Smooth muscle cell (in vitro differentiated cells): ENCODE results near the gene RYR2. TPM values are rescaled to one million over a fixed set of nuclear protein-coding genes. Genes with fewer than 3 reads are reported as not detected.

ENCODE experiments used
- DNase-seq: peaks from one replicate; lab custom pipeline; 2025; ENCODE audit not compliant: unreplicated experiment; lab: John Stamatoyannopoulos, UW
- H2AFZ ChIP-seq: fragments of 200-600 bp; sonication (generic); 2 replicates; pipeline ENCODE4 v1.6.0; 2016; ENCODE audit warnings: antibody characterized with exemption, low read depth, mild to moderate bottlenecking
- H3F3A ChIP-seq: fragments of 200-600 bp; sonication (generic); 2 replicates; pipeline ENCODE4 v1.6.0; 2017; ENCODE audit warnings: antibody characterized with exemption, low read depth
- H3K27ac ChIP-seq: fragments of 200-600 bp; sonication (generic); 2 replicates; pipeline ENCODE4 v1.5.1; 2016; ENCODE audit warnings: low read depth, mild to moderate bottlenecking
- H3K27me3 ChIP-seq: fragments of 200-600 bp; sonication (generic); 2 replicates; pipeline ENCODE4 v1.6.1; 2016; ENCODE audit warnings: low read depth, mild to moderate bottlenecking
- H3K36me3 ChIP-seq: fragments of 200-600 bp; sonication (generic); 2 replicates; pipeline ENCODE4 v1.5.1; 2016; ENCODE audit warnings: low read depth
- H3K4me1 ChIP-seq: fragments of 200-600 bp; sonication (generic); 2 replicates; pipeline ENCODE4 v1.5.1; 2016; ENCODE audit warnings: low read depth
- H3K4me2 ChIP-seq: fragments of 200-600 bp; sonication (generic); 2 replicates; pipeline ENCODE4 v1.6.0; 2016; ENCODE audit warnings: mild to moderate bottlenecking
- H3K4me3 ChIP-seq: fragments of 200-600 bp; sonication (generic); 2 replicates; pipeline ENCODE4 v1.5.1; 2016; ENCODE audit warnings: mild to moderate bottlenecking
- H3K79me2 ChIP-seq: fragments of 200-600 bp; sonication (generic); 2 replicates; pipeline ENCODE4 v1.6.0; 2016; ENCODE audit warnings: low read depth, mild to moderate bottlenecking
- H3K9ac ChIP-seq: fragments of 200-600 bp; sonication (generic); 2 replicates; pipeline ENCODE4 v1.6.0; 2016; ENCODE audit warnings: low read depth
- H3K9me3 ChIP-seq: fragments of 200-600 bp; sonication (generic); replicated peaks from 2 replicates; pipeline ENCODE4 v1.5.1; 2016; ENCODE audit warnings: low read depth
- H4K20me1 ChIP-seq: fragments of 200-600 bp; sonication (generic); 2 replicates; pipeline ENCODE4 v1.6.0; 2016; ENCODE audit warnings: low read depth
- CTCF ChIP-seq: fragments of 200-600 bp; sonication (generic); IDR thresholded peaks from 2 replicates; pipeline ENCODE4 v1.5.1; 2017; ENCODE audit warnings: borderline replicate concordance, mild to moderate bottlenecking, antibody characterized with exemption; ENCODE audit not compliant: insufficient read depth, poor library complexity, severe bottlenecking
- WGBS: methylation state at CpG from one replicate; pipeline ENCODE4 v1.1.7; 2016; ENCODE audit warnings: low lambda C conversion rate; 5-methylcytosine and 5-hydroxymethylcytosine counted together
- polyA plus RNA-seq: library from polyadenylated mRNA; unstranded; fragments of >200 nt; fragmentation: Nextera tagmentation; extraction: Ambion mirVana; gene quantifications from 2 replicates; pipeline ENCODE4 v1.2.1, GENCODE V29; 2016
- total RNA-seq: library from RNA; depleted of rRNA; stranded (reverse); fragments of >200 nt; gene quantifications from 2 replicates; pipeline ENCODE4 v1.2.3, GENCODE V29; 2014

RYR2 gene
- total and polyA plus RNA-seq, 2 experiments from 2014 or later, result 0.09 TPM; not detected in 1

DNA sequence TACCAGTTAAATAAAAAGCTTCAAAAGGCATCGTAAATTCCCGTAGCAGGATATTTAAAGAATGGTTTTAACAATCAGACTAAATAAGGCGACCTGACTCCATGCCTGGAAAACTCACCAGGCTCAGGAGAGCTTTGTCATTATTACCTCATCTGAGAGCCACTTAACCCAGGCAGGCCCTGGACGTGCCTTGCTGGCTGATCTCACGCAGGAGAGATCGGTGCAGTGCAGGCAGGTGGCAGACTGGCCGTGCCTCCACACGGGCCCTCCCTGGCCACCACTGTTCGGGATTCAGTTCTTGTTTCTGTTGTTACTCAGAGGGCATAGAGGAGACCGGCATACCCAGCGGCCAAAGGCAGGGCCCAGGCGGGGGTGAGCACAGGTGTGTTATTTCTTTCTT is 44.1 kb upstream of the RYR2 start:
- Histone ChIP-seq H3F3A (no peaks in the 10 kb centered on the region), H3K27me3 (no peaks in the 10 kb centered on the region), H3K4me3 (no peak overlapping the region), H3K9ac (no peak overlapping the region), H4K20me1 (no peaks in the 10 kb centered on the region), H3K36me3 (no peaks in the 10 kb centered on the region), H3K4me1 (no peaks in the 10 kb centered on the region), H3K79me2 (no peaks in the 10 kb centered on the region), H2AFZ (no peak overlapping the region), H3K27ac (no peak overlapping the region), H3K4me2 (no peak overlapping the region), H3K9me3 (no peaks in the 10 kb centered on the region)
- TF ChIP-seq CTCF, result no peak
- no peak for DNase-seq
- WGBS, result 60% methylated on average over 12 of the region's 12 CpGs

- H3K9ac ChIP-seq, result no peak overlapping the region
- H3K4me2 ChIP-seq, result no peak overlapping the region
- H3K79me2 ChIP-seq, result no peaks in the 10 kb centered on the region
- no peak for TF ChIP-seq CTCF
- H3K27me3 ChIP-seq, result no peaks in the 10 kb centered on the region
- no peaks in the 10 kb centered on the region for H3K4me1 ChIP-seq
- H3K4me3 ChIP-seq, result no peak overlapping the region
- no peaks in the 10 kb centered on the region for H3K36me3 ChIP-seq
- no peaks in the 10 kb centered on the region for H3F3A ChIP-seq
- H3K9me3 ChIP-seq, result no peaks in the 10 kb centered on the region
- 89% methylated on average over 3 of the region's 3 CpGs for WGBS
- H3K27ac ChIP-seq, result no peak overlapping the region
- no peak for DNase-seq
- no peak overlapping the region for H2AFZ ChIP-seq
- no peaks in the 10 kb centered on the region for H4K20me1 ChIP-seq
These were observed 43.4 kb upstream of the RYR2 start for GRCh38 chr1:236998546-236998945.

DNA sequence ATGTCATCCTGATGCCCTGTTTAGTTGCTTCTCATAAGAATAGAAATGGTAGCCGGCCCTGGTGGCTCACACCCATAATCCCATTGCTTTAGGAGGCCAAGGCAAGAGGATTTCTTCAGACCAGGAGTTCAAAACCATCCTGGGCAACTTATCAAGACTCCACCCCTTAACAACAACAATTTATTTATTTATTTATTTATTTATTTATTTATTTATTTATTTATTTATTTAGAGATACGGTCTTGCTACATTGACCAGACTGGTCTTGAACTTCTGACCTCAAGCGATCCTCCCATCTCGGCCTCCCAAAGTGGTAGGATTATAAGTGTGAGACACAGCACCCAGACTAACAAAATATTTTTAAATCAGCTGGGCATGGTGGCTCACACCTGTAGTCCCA is 41.8 kb upstream of the RYR2 start:
- no peak overlapping the region for H3K9ac ChIP-seq
- no peaks in the 10 kb centered on the region for H3K36me3 ChIP-seq
- H3K4me3 ChIP-seq, result no peak overlapping the region
- 94% methylated on average over 4 of the region's 4 CpGs for WGBS
- H3K27me3 ChIP-seq, result no peaks in the 10 kb centered on the region
- no peak overlapping the region for H3K27ac ChIP-seq
- no peaks in the 10 kb centered on the region for H3K79me2 ChIP-seq
- no peak for TF ChIP-seq CTCF
- no peaks in the 10 kb centered on the region for H3F3A ChIP-seq
- no peak overlapping the region for H3K4me2 ChIP-seq
- H3K4me1 ChIP-seq, result no peaks in the 10 kb centered on the region
- no peak overlapping the region for H2AFZ ChIP-seq
- H3K9me3 ChIP-seq, result no peaks in the 10 kb centered on the region
- DNase-seq, result no peak
- H4K20me1 ChIP-seq, result no peaks in the 10 kb centered on the region

DNA sequence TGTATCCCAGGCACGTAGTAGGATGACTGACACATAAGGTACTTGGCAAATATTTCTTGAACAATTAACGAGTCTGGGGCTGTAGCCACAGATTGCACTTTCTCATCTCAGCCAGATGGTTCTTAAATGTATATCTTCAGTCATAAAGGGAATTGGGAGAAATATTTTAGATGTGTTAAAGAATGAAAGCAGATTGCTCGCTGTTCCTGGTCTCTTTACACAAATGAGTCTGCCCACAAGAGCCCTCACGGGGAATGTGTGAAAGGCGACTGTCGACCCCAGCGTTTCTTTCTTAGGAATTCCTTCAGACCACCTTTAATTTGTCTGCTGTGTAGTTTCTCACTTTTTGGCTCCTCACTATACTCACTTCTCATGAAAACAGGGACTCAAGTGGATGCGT is 38.5 kb upstream of the RYR2 start:
- no peak overlapping the region for H3K9ac ChIP-seq
- no peak for DNase-seq
- no peak overlapping the region for H3K4me3 ChIP-seq
- H3K4me1 ChIP-seq, result no peaks in the 10 kb centered on the region
- H3K27ac ChIP-seq, result no peak overlapping the region
- no peaks in the 10 kb centered on the region for H4K20me1 ChIP-seq
- 87% methylated on average over 8 of the region's 8 CpGs for WGBS
- H3F3A ChIP-seq, result no peaks in the 10 kb centered on the region
- H3K9me3 ChIP-seq, result no peaks in the 10 kb centered on the region
- no peak overlapping the region for H2AFZ ChIP-seq
- H3K79me2 ChIP-seq, result no peaks in the 10 kb centered on the region
- H3K27me3 ChIP-seq, result no peaks in the 10 kb centered on the region
- no peak for TF ChIP-seq CTCF
- H3K4me2 ChIP-seq, result no peak overlapping the region
- H3K36me3 ChIP-seq, result no peaks in the 10 kb centered on the region
